T47D (cell line): ENCODE measurements around the gene RTL10.

ENCODE experiments used
- DNase-seq, 2 experiments: peaks; one replicate each; pipeline versions ENCODE4 v3.0.0 to v3.0.0-alpha.2; 2011 to 2012; ENCODE audit warnings: low read depth in 1 of 2, low spot score in 1 of 2
- JUND ChIP-seq: IDR thresholded peaks from 2 replicates; pipeline ENCODE4 v1.6.1; 2012; ENCODE audit warnings: low read depth
- in situ Hi-C: cut with HindIII; loops from 2 replicates; pipeline ENCODE4 v1.10.0; 2016; ENCODE audit warnings: low sequenced_read_pairs, low pct_unique_long_range_greater_than_20kb

The RTL10 gene

DNA sequence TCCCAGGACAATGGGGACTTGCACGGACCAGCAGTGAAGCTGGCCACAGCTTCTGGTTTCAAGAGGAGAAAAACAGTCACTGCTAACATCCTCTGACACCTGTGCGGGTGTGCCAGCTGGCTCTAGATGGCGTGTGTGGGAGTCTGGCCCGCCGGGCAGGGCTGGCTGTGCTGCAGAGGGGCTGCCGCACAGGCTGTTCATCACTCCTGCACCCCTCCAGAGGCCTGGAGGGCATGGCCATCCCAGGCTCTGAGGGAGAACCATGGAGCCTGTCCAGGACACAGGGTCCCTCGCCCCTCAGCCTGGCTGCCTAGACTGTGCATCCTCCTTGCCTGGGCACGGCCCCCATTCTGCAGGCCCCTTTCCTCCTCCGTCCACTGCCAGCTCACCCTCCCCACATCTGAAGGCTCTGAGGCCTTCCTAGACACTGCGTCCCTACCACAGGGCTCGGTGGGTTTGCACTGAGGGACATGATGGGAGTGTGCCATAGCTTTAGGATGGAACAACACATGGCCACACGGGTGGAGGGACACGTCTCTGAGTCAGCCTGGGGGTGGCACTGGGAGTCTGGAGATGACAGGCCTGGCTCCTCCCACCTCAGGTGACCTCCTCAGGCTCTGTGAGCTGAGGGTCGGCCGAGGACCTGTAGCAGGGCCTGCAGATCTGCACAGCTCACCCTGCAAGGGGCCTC, 42.1 kb upstream of the RTL10 start:
- in situ Hi-C loops: no loop called here
- TF ChIP-seq JUND: no peak
- no peak for DNase-seq

DNA sequence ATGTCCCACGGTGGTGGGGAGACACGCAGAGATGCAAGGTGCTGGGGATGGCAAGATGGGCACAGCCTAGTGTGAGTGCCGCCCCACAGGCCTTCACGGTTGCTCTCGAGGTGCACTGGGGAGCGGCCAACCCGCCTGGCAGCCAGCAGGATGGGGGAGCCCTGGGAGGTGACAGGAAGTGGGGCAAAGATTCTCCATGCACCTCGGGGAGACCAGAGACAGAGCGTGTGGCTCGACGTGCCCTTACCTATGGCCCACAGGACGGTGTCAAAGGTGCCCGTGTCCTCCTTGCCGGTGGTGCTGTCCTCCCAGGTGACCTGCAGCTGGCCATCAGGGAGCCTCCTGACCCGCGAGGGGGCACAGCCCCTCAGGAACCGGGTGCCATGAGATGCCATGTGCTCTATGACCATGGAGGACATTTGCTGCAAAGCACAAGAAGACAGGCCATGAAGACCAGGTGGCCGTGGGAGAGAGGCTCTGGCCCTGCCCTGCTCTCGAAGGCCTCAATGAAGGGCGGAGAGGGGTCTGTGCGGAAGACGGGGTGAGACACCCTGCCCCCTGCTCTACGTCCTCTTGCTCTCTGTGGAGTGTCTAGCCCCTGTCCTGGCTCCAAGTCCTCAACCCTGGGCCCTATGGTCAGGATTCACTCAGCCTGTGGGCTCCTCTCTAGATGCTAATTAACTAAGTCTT, 40.6 kb upstream of the RTL10 start:
- in situ Hi-C loops: no loop called here
- no peak for DNase-seq
- no peak for TF ChIP-seq JUND

DNA sequence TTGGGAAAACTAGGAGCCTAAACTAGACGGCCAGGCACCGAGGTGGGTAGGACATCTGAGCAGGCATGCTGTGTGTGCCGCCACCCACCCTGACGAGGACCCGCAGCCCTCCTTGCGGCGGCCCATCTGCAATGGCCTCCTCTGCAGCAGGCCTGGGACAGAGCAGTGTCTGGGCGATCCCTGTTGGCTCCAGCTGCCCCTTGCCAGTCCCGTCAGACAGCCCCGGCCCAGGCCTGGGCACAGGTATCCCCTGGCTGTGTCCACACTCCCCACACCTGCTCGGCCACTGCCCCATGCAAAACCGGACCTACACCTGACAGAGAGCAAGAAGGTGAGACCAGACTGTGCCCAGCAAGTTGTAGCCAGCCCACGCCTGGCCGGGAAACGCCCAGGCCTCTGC, 38.7 kb upstream of the RTL10 start:
- in situ Hi-C loops: no loop called here
- DNase-seq: no peak
- TF ChIP-seq JUND: no peak

DNA sequence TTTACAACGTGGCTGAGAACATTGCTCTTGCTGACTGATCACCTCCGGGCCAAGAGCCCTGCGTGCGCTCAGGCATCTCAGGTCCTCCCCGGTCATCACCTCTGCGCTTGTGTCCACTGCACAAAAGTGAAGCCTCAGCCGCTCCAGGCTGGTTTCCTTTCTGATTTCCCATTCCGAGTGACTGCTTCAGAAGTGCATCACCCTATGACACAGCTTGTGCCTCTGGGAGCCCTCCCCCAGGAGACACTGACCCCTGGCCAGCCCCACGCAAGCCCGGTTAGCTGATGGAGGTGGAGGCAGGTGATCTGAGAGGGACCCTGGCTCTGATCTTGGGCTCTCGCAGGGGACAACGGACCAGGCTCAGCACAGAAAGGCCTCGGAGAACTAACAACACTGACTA, 38.3 kb upstream of the RTL10 start:
- no peak for TF ChIP-seq JUND
- no peak for DNase-seq
- in situ Hi-C loops: no loop called here

DNA sequence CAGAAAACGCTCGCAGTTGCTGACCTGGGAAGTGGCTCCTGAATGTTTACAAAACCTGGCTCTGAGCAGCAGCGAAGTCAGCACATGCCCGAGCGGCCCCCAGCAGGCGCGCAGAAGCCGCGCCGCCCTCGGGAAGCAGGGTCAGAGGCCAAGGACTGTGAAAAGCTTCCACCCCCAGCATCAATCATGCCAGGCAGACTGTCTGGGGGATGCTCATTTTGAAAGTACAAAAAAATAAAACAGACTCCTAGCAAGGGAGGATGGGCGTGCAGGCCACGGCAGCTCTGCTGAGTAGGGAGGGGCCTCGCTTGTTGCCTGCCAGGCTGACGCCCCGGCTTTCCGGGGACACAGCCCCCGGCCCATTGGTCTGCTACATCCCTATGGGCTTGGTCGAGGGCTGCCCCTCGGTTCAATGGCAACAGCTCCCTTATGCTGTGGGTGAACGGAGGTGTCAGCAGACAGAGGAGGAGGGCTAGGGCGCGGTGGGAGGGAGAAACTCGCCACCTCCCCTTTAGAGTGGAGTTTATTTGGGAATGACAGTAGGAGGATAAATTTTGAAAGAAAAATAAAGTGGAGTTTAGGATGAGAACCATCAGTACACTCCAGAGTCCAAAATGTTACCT, 37.7 kb upstream of the RTL10 start:
- in situ Hi-C loops: no loop called here
- DNase-seq: no peak
- no peak for TF ChIP-seq JUND

DNA sequence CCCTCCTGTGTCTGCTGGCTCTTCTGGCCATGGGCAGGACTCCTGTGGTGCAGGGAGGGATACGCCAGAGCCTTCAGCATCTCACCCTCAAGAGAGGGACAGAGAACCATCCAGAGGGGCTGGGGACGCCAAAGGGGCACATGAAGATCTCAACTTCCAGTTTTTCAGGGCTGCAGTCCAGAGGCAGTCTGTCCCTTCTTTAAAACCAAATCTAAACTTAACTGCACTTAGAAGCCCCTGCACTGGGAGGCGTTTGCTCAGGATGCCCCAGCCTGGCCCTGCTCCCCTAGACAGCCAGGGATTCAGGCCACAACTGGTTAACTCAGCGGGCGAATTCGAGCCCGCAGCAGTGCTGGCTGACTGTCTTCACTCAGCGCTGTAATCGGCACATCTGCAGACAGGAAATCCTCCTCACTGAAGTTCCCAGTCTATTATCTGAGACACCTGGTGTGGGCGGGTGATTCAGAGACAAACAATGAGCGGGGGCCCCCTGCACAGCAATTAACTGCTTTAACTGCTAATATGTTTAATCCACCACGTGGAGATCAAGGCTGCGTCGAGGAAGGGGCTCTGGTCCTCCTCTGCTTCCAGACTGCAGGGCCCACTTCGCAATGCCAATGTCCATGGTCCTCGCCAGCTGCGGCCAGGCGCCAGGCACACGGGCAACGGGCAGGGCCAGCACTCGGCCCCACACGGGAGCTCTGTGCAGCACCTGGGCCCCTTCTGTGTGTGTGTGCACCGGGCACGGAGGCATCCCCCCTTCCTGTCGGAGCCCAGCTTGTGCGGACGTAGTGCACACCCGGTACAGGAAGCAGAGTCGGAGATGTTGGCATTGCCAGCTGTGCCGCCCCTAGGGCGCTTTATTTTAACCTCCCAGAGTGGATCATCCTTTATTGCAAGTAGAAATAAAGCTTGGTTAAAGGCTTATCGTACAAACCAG, 36.9 kb upstream of the RTL10 start:
- DNase-seq: no peak
- TF ChIP-seq JUND: no peak
- in situ Hi-C loops: no loop called here

DNA sequence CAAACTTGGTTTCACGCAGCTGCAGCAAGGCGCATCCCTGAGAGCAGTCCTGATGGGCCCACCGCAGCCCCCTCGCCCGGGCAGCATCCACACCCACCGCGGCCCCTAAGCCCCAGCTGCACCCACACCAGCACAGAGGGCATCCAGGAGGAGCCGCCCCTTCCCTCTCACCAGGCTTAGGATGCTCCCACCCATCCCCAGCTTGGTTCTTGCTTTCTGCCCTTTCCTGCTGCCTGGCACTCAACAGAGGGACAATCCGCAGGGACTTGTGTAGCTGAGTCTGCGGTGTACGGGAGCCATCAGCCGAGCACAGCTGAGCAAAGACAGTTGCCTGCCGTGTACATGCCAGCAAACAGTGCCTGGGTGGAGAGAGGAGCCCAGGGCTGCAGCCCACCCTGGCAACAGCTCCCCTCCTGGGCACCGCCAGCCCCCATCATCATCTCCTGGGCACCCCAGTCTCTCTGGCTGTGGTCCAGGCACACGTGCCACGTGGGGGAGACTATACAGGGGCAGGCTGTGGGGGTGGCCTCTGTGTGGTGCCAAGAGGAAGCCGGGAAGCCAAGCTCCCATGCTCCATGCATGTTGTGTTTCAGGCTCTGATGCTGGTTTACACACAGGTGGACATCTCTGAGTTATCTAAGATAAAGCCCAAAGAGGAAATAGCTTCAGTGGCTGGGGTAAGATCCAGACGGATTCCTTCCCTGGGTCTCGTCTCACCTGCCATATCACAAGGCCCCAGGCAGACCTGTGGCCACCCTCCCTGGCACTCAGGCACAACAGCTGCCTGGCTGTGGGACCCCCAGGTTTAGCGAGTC, 36.0 kb upstream of the RTL10 start:
- DNase-seq: no peak
- in situ Hi-C loops: no loop called here
- no peak for TF ChIP-seq JUND

DNA sequence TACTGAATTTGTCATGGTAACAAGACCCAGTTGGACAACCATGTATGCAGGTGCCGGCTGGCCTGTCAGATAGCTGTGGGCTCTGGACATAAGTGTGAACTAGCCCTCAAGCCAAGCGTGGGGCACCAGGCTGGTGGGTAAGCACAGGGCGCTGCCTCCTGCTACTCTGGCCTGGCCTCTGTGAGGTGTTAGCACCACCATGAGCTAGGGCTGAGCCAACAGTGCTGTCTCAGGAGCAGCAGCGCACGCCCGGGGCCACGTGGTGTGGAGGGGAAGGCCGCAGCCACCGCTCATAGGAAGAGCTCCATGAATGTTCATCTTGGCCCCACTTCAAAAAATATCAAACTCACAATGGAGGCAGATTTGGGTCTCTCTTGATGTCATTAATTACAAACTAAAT, 35.3 kb upstream of the RTL10 start:
- no peak for TF ChIP-seq JUND
- in situ Hi-C loops: no loop called here
- no peak for DNase-seq

DNA sequence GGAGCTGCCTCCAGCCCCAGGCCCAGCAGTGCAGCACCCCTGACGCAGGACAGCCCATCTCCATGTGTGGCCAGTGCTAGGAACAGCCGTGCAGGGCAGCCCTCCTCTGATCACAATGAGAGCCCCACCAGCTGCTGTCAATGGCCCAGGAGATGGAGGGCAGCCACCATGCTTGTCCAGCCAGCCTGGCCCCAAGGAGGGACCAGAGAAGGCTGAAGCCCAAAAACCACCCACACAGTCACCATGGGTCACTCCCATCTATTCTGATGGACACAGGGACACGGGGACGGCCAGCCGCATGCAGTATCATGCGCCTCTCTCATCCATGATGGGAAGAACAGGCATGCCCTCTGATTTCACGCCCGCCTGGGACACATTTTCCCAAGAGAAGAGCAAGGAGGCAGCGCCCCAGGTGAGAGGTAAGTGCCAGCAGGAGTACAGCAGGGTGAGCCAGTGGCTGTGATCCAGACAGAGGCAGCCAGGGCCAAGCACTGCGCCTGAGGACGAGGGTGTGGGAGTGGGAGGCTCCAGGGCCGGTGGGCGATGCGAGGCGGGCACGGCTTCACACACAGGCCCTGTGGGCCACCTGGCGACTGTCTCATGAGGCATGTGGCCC, 33.6 kb upstream of the RTL10 start:
- in situ Hi-C loops: no loop called here
- no peak for TF ChIP-seq JUND
- no peak for DNase-seq

DNA sequence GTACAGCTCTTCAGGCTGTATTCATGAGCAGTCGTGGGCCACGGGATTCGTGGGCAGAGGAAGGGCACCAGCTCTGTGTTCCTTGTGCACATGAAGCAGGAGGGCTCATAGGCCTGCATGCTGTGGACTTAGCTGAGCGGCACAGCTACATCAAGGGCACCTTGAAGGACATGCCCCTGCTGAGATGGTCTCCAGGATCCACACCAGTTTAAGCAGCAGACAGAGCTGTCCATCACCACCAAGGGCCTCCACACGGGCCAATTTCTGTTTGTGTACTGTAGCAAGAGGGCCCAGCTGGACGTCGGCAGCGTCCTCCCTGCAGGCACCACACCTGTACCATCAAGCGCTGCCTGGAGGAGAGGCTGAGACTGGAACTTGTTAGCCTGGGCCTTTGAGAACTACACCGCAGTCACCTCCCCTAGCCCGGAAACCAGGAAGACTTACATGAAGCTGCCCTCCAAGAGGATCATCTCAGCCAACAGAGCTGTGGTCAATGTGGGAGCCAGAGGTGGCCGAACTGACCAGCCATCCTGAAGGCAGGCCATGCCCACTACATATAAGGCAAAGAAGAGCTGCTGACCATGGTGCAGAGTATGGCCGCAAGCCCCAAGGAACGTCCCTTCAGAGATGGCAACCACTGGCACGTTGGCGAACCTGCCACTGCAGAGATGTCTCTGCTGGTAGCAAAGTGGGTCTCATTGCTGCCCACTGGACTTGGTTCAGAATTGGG, 32.7 kb upstream of the RTL10 start:
- DNase-seq: no peak
- in situ Hi-C loops: no loop called here
- no peak for TF ChIP-seq JUND
